ENCODE results near the gene ARAF. TPM values are rescaled to one million over a fixed set of nuclear protein-coding genes. Genes with fewer than 3 reads are reported as not detected.

ARAF gene
- total RNA-seq, 1 experiment from 2014 or later, result 35.4 TPM

DNA sequence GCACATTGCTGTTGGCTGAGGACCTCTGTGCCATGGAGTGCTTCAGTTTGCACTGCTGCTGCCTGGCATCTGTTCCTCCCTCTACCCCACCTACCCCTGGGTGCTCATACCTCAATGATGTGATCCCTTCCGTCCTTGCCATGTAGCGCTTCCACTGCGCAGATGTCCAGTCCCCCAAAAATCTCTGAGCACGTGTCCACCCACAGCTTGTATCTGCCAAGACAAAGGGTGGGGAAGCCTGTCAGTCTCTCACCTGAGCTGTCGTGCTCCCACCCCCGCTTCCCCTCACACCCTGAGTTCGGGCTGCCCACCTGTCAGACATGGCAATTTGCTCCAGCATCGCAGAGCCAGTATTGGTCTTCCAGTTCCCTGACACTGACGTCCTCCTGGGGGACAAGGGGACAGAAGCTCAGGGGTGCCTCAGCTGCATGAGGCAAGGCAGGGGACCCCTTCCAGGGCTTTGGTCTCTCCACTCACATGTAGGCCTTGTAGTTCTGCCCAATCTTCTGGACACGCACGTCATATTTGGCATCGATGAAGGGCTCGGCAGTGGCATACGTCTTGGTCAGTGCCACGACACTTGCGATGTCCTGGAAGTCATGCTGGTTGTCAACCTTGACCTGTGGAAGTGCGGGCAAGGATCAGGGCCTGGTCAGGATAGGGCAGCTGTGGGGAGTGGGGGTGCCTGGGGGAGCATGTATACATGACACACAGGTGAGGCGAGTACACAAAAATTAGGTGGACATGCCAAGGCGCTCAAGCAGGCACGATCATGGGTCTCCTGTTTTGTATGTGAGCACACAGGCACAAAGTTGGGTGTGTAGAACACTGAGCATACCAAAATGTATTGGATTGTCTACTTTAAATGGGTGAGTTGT, 15.3 kb downstream of the ARAF start:
- no TSS peak for BruUV-seq (replicated peaks)

More for the DNA sequence above, 15.3 kb downstream of the ARAF start:
- ChIA-PET RAD21 (ENCODE audit: low non-redundant PET in 1 of 2, low total read pairs in 2 of 2, uncharacterized antibody in 2 of 2, unreplicated experiment in 2 of 2) (no interaction called here), POLR2A (no interaction called here), CTCF (no interaction called here)
- TF ChIP-seq REST (IDR thresholded peaks at IDR 0.05; ENCODE audit: low read depth), result no peak
- TF ChIP-seq EZH2 (IDR thresholded peaks at IDR 0.05), result no peak
- TF ChIP-seq SP1 (IDR thresholded peaks at IDR 0.05; ENCODE audit: low read depth), result no peak
- TF ChIP-seq CTCF (IDR thresholded peaks at IDR 0.05 in 2 of 3, conservative IDR thresholded peaks at IDR 0.05 in 1 of 3; ENCODE audit: borderline replicate concordance in 1 of 3, insufficient read depth in 1 of 3, low read depth in 2 of 3, low read length in 2 of 3), result no peak
- TF ChIP-seq POLR2AphosphoS5 (IDR thresholded peaks at IDR 0.05; ENCODE audit: low read depth, low read length), result no peak
- no peak for TF ChIP-seq YY1 (IDR thresholded peaks at IDR 0.05; ENCODE audit: extremely low read depth, insufficient replicate concordance, low read depth, low read length)
- no peak for TF ChIP-seq CBX3 (IDR thresholded peaks at IDR 0.05; ENCODE audit: low read depth)
- no peak for TF ChIP-seq EZH2phosphoT487 (IDR thresholded peaks at IDR 0.05; ENCODE audit: borderline replicate concordance)
- no peak for TF ChIP-seq ZBTB33 (IDR thresholded peaks at IDR 0.05; ENCODE audit: extremely low read depth, insufficient replicate concordance, low read length)
- TF ChIP-seq POLR2A (IDR thresholded peaks at IDR 0.05; ENCODE audit: borderline replicate concordance, extremely low read depth, insufficient read depth, insufficient read length), result no peak
- no peak for TF ChIP-seq SRF (IDR thresholded peaks at IDR 0.05; ENCODE audit: low read depth)
- no peak for TF ChIP-seq RAD21 (IDR thresholded peaks at IDR 0.05; ENCODE audit: low read depth)
- no peak for TF ChIP-seq ZNF274 (IDR thresholded peaks at IDR 0.05; ENCODE audit: low read depth, low read length)
- no peak for TF ChIP-seq FOSL1 (IDR thresholded peaks at IDR 0.05; ENCODE audit: low read depth)
- TF ChIP-seq MAX (IDR thresholded peaks at IDR 0.05), result no peak
- Histone ChIP-seq H3K9me2 (ENCODE audit: insufficient read depth) (no peaks in the 10 kb centered on the region), H3K4me2 (ENCODE audit: low read length) (no peak overlapping the region), H3K4me1 (ENCODE audit: control insufficient read depth in 1 of 2, insufficient read depth in 2 of 2, low read length in 2 of 2) (peaks cover 8 to 43% of the 10 kb centered on the region in 2 experiments; a peak in 3 of 4 replicates), H3K27ac (ENCODE audit: low read depth, low read length) (no peak overlapping the region), H2AFZ (ENCODE audit: low read depth, low read length, poor library complexity, severe bottlenecking) (no peak overlapping the region), H3K79me2 (ENCODE audit: insufficient read depth, low read length) (no peaks in the 10 kb centered on the region), H3K36me3 (ENCODE audit: control insufficient read depth in 1 of 2, insufficient read depth in 2 of 2, low read length in 2 of 2) (0 out of 4 replicates have a peak, but pooled peaks cover 0 to 2% of the 10 kb centered on the region in 2 experiments), H3K27me3 (ENCODE audit: insufficient read depth, low read length) (no peaks in the 10 kb centered on the region), H4K20me1 (ENCODE audit: insufficient read depth) (no peaks in the 10 kb centered on the region), H3K9me3 (ENCODE audit: control insufficient read depth in 1 of 2, insufficient read depth in 1 of 2, low read depth in 1 of 2, low read length in 2 of 2) (no peaks in the 10 kb centered on the region), H3K4me3 (replicated peaks in 1 of 2; ENCODE audit: low read depth in 1 of 2, low read length in 2 of 2) (no peak overlapping the region), H3K9ac (ENCODE audit: low read length) (no peak overlapping the region)
- intact Hi-C loops (cut with micrococcal nuclease), result no loop called here
- ATAC-seq, result no peak
- no peak for DNase-seq (ENCODE audit: low read depth, low spot score)

Data from HCT116 (cell line).